ENCODE results near the gene TTC5. TPM values are rescaled to one million over a fixed set of nuclear protein-coding genes. Genes with fewer than 3 reads are reported as not detected.

The TTC5 gene
- total RNA-seq, 2 experiments from 2014 or later: 9.7 to 10.8 TPM

- Histone ChIP-seq H3K4me3 (ENCODE audit: low read length) (no peak overlapping the region), H3K9me3 (ENCODE audit: control insufficient read depth in 1 of 2, insufficient read depth in 1 of 2, low read length in 2 of 2) (no peaks in the 10 kb centered on the region), H3K27me3 (ENCODE audit: control insufficient read depth in 1 of 2, insufficient read depth in 2 of 2, low read length in 2 of 2) (no peaks in the 10 kb centered on the region), H3K36me3 (ENCODE audit: insufficient read depth, low read length) (no peaks in the 10 kb centered on the region), H3K27ac (ENCODE audit: low read depth in 1 of 2, low read length in 2 of 2) (no peak overlapping the region), H3K4me1 (ENCODE audit: insufficient read depth, low read length) (peaks cover 12% of the 10 kb centered on the region)
- TF ChIP-seq CTCF (IDR thresholded peaks at IDR 0.05): no peak
- ATAC-seq (ENCODE audit: poor library complexity) (no peak), DNase-seq (no peak)
- no peak overlapping the region for H3K4me3 Mint-ChIP-seq
- CTCF ChIA-PET: interaction anchor here (2.3 kb wide), 1 partner anchor 8 kb away, joined by 11 read pairs; the partner anchor contains the start of gene PARP2
- H3K27me3 Mint-ChIP-seq: no peaks in the 10 kb centered on the region
- H3K36me3 Mint-ChIP-seq (ENCODE audit: low read depth): peaks cover 5% of the 10 kb centered on the region
- intact Hi-C loops (cut with DNase I, micrococcal nuclease): loop anchor here in 1 of 2 experiments (5.0 to 10.0 kb wide), 2 partner anchors 123 to 521 kb away; partner anchors contain the start of gene APEX1
- H3K27ac Mint-ChIP-seq: no peak overlapping the region
- H3K9me3 Mint-ChIP-seq: no peaks in the 10 kb centered on the region
- peaks cover 28% of the 10 kb centered on the region for H3K4me1 Mint-ChIP-seq (ENCODE audit: low read depth)
- POLR2A ChIA-PET: interaction anchor here (0.9 to 2.6 kb wide), 3 partner anchors 9 to 348 kb away, joined by 3 to 38 read pairs (median 17); partner anchors contain the start of gene PARP2
Measured at GRCh38 chr14:20334017-20334416, 28.3 kb upstream of the TTC5 start.

- Histone ChIP-seq H3K27ac (ENCODE audit: low read depth in 1 of 2, low read length in 2 of 2) (peak overlapping the region in 1 of 2 donors; percentile 59), H3K4me3 (ENCODE audit: low read length) (peak overlapping the region; percentile 75), H3K36me3 (ENCODE audit: insufficient read depth, low read length) (no peaks in the 10 kb centered on the region), H3K27me3 (ENCODE audit: control insufficient read depth in 1 of 2, insufficient read depth in 2 of 2, low read length in 2 of 2) (no peaks in the 10 kb centered on the region), H3K4me1 (ENCODE audit: insufficient read depth, low read length) (peaks cover 12% of the 10 kb centered on the region), H3K9me3 (ENCODE audit: control insufficient read depth in 1 of 2, insufficient read depth in 1 of 2, low read length in 2 of 2) (no peaks in the 10 kb centered on the region)
- CTCF ChIA-PET: interaction anchor here (2.3 kb wide), 1 partner anchor 9 kb away, joined by 11 read pairs; the partner anchor contains the start of gene PARP2
- POLR2A ChIA-PET: interaction anchor here (0.9 to 2.6 kb wide), 5 partner anchors 9 to 349 kb away, joined by 3 to 38 read pairs (median 11); partner anchors contain the start of genes APEX1 and PARP2
- Mint-ChIP-seq H3K27ac (peak overlapping the region; percentile 84), H3K36me3 (ENCODE audit: low read depth) (peaks cover 5% of the 10 kb centered on the region), H3K9me3 (no peaks in the 10 kb centered on the region), H3K27me3 (no peaks in the 10 kb centered on the region), H3K4me3 (peak overlapping the region; percentile 94), H3K4me1 (ENCODE audit: low read depth) (peaks cover 33% of the 10 kb centered on the region)
- intact Hi-C loops (cut with DNase I, micrococcal nuclease): loop anchor here (1.0 to 10.0 kb wide), 4 partner anchors 10 to 521 kb away; partner anchors contain the start of genes APEX1 (in 2 of the 2), OSGEP (in 1 of the 2) and PARP2 (in 1 of the 2)
- TF ChIP-seq CTCF (IDR thresholded peaks at IDR 0.05): no peak
- no peak for DNase-seq
- ATAC-seq (ENCODE audit: poor library complexity): no peak
Measured at GRCh38 chr14:20333494-20333841, 27.7 kb upstream of the TTC5 start.

GRCh38 chr14:20332788-20333493, 27.2 kb upstream of the TTC5 start, which contains the start of gene CCNB1IP1:
CCNB1IP1 (minus strand) TSS chr14:20333279; CDS start chr14:20316523, 16,756 bp downstream.
- Histone ChIP-seq H3K9me3 (ENCODE audit: control insufficient read depth in 1 of 2, insufficient read depth in 1 of 2, low read length in 2 of 2) (no peaks in the 10 kb centered on the region), H3K27me3 (ENCODE audit: control insufficient read depth in 1 of 2, insufficient read depth in 2 of 2, low read length in 2 of 2) (no peaks in the 10 kb centered on the region), H3K4me3 (ENCODE audit: low read length) (peak within 1 kb of the TSS; percentile 75), H3K4me1 (ENCODE audit: insufficient read depth, low read length) (peaks cover 12% of the 10 kb centered on the region), H3K36me3 (ENCODE audit: insufficient read depth, low read length) (no peaks in the 10 kb centered on the region), H3K27ac (ENCODE audit: low read depth in 1 of 2, low read length in 2 of 2) (peak within 1 kb of the TSS; percentile 3 to 59)
- no peaks in the 10 kb centered on the region for H3K27me3 Mint-ChIP-seq
- peak in 13 of 14 experiments; percentile 5 to 91 (median 26) for DNase-seq
- peak within 1 kb of the TSS; percentile 84 for H3K27ac Mint-ChIP-seq
- H3K36me3 Mint-ChIP-seq (ENCODE audit: low read depth): peaks cover 5% of the 10 kb centered on the region
- intact Hi-C loops (cut with DNase I, micrococcal nuclease): loop anchor here (1.0 to 10.0 kb wide), 4 partner anchors 10 to 522 kb away; partner anchors contain the start of genes APEX1 (in 2 of the 2), PARP2 (in 2 of the 2) and OSGEP (in 1 of the 2)
- peaks cover 34% of the 10 kb centered on the region for H3K4me1 Mint-ChIP-seq (ENCODE audit: low read depth)
- ChIA-PET CTCF (interaction anchor here (2.3 kb wide), 1 partner anchor 9 kb away, joined by 11 read pairs; the partner anchor contains the start of gene PARP2), POLR2A (interaction anchor here (0.9 to 2.6 kb wide), 8 partner anchors 10 to 351 kb away, joined by 3 to 38 read pairs (median 6); partner anchors contain the start of genes APEX1, PARP2, PIP4P1 and RNASE4)
- H3K4me3 Mint-ChIP-seq: peak within 1 kb of the TSS; percentile 94
- no peak for TF ChIP-seq CTCF (IDR thresholded peaks at IDR 0.05)
- H3K9me3 Mint-ChIP-seq: no peaks in the 10 kb centered on the region
- ATAC-seq (ENCODE audit: poor library complexity): peak; percentile 99
